CD4-positive, CD25-positive, alpha-beta regulatory T cell (primary cell): ENCODE results near the gene LRMDA. TPM values are rescaled to one million over a fixed set of nuclear protein-coding genes. Genes with fewer than 3 reads are reported as not detected.

Experiments
- ATAC-seq, 2 donors: fragments of 150-1000 bp; cut with Tn5 transposase; one replicate each; pipeline ENCODE4 v1.10.0; 2021; ENCODE audit warnings: low read depth in 2 of 2, moderate number of reproducible peaks in 2 of 2, moderate library complexity in 1 of 2
- DNase-seq, 3 donors: peaks; one replicate each; pipeline versions ENCODE4 v3.0.0 to v3.0.0-alpha.2; 2012 to 2022; ENCODE audit warnings: mixed read lengths in 1 of 3
- H3K27ac ChIP-seq: one replicate; pipeline ENCODE4 v1.7.0; 2013; ENCODE audit warnings: mild to moderate bottlenecking, low read length; ENCODE audit not compliant: insufficient read depth, poor library complexity, severe bottlenecking
- H3K27me3 ChIP-seq: one replicate; pipeline ENCODE4 v1.7.0; 2013; ENCODE audit warnings: low read length; ENCODE audit not compliant: control insufficient read depth, insufficient read depth
- H3K36me3 ChIP-seq: one replicate; pipeline ENCODE4 v1.7.0; 2013; ENCODE audit warnings: mild to moderate bottlenecking, low read length, moderate library complexity; ENCODE audit not compliant: control insufficient read depth, insufficient read depth
- H3K4me1 ChIP-seq: 2 replicates; pipeline ENCODE4 v1.7.0; 2013; ENCODE audit warnings: mild to moderate bottlenecking, low read length; ENCODE audit not compliant: insufficient read depth, control insufficient read depth, poor library complexity, severe bottlenecking
- H3K4me3 ChIP-seq: one replicate; pipeline ENCODE4 v1.7.0; 2013; ENCODE audit warnings: low read depth, mild to moderate bottlenecking, low read length, moderate library complexity
- H3K9me3 ChIP-seq, 2 experiments: 1 replicate in 1 of 2; 2 replicates in 1 of 2; pipeline ENCODE4 v1.7.0; 2013; ENCODE audit warnings: low read length in 2 of 2, mild to moderate bottlenecking in 1 of 2, moderate library complexity in 1 of 2; ENCODE audit not compliant: control insufficient read depth in 2 of 2
- H3K27ac Mint-ChIP-seq, 3 donors: one replicate each; pipeline ENCODE4 v1.8.0; 2020 to 2022; ENCODE audit warnings: mild to moderate bottlenecking in 3 of 3, mixed read lengths in 3 of 3, moderate library complexity in 2 of 3
- H3K27me3 Mint-ChIP-seq: one replicate; pipeline ENCODE4 v1.8.0; 2022; ENCODE audit warnings: mild to moderate bottlenecking, mixed read lengths
- H3K36me3 Mint-ChIP-seq: one replicate; pipeline ENCODE4 v1.8.0; 2020; ENCODE audit warnings: mixed read lengths
- H3K4me1 Mint-ChIP-seq, 4 donors: one replicate each; pipeline ENCODE4 v1.8.0; 2020 to 2022; ENCODE audit warnings: mixed read lengths in 4 of 4, mild to moderate bottlenecking in 1 of 4
- H3K4me3 Mint-ChIP-seq, 4 donors: one replicate each; pipeline ENCODE4 v1.8.0; 2020 to 2022; ENCODE audit warnings: mild to moderate bottlenecking in 4 of 4, mixed read lengths in 4 of 4, moderate library complexity in 3 of 4
- H3K9me3 Mint-ChIP-seq, 7 donors: one replicate each; pipeline ENCODE4 v1.8.0; 2020 to 2022; ENCODE audit warnings: mixed read lengths in 7 of 7, mild to moderate bottlenecking in 3 of 7, moderate library complexity in 2 of 7
- polyA plus RNA-seq, 4 donors: library from polyadenylated mRNA; unstranded; fragments of 300-500 nt; fragmentation: Illumina TruSeq; gene quantifications; one replicate each; pipeline ENCODE4 v1.2.3, GENCODE V29; 2021
- total RNA-seq: library from RNA; stranded (reverse); gene quantifications from one replicate; pipeline ENCODE4 v1.2.3, GENCODE V29; 2022

Gene LRMDA
- total and polyA plus RNA-seq, 5 donors from 2014 or later: 0.10 TPM; not detected in 4

- H3K9me3 Mint-ChIP-seq: peaks cover 0 to 7% (median 2%) of the 10 kb centered on the region in 7 donors
- H3K4me3 Mint-ChIP-seq: no peak overlapping the region
These were observed 604.0 kb downstream of the LRMDA start for GRCh38 chr10:76035206-76036110.

GRCh38 chr10:76036111-76036940, 604.9 kb downstream of the LRMDA start:
- Histone ChIP-seq H3K4me1 (no peaks in the 10 kb centered on the region), H3K27me3 (no peaks in the 10 kb centered on the region), H3K27ac (no peak overlapping the region), H3K9me3 (no peaks in the 10 kb centered on the region), H3K4me3 (no peak overlapping the region), H3K36me3 (no peaks in the 10 kb centered on the region)
- H3K4me3 Mint-ChIP-seq: no peak overlapping the region
- no peaks in the 10 kb centered on the region for H3K27me3 Mint-ChIP-seq
- H3K9me3 Mint-ChIP-seq: peaks cover 0 to 7% (median 2%) of the 10 kb centered on the region in 7 donors
- H3K4me1 Mint-ChIP-seq: peaks cover 0 to 2% (median 0%) of the 10 kb centered on the region in 4 donors
- no peak overlapping the region for H3K27ac Mint-ChIP-seq
- DNase-seq (peak in 2 of 3 donors; percentile 12 to 39), ATAC-seq (peak in 1 of 2 donors; percentile 34)
- H3K36me3 Mint-ChIP-seq: no peaks in the 10 kb centered on the region

More at GRCh38 chr10:76035206-76036110, 604.0 kb downstream of the LRMDA start:
- no peak for ATAC-seq
- H3K4me1 Mint-ChIP-seq: peaks cover 0 to 2% (median 0%) of the 10 kb centered on the region in 4 donors
- H3K27ac ChIP-seq: no peak overlapping the region
- no peaks in the 10 kb centered on the region for H3K27me3 Mint-ChIP-seq
- DNase-seq: no peak
- H3K4me3 ChIP-seq: no peak overlapping the region
- no peaks in the 10 kb centered on the region for H3K9me3 ChIP-seq
- no peaks in the 10 kb centered on the region for H3K27me3 ChIP-seq
- no peaks in the 10 kb centered on the region for H3K36me3 ChIP-seq
- H3K27ac Mint-ChIP-seq: no peak overlapping the region
- no peaks in the 10 kb centered on the region for H3K4me1 ChIP-seq
- no peaks in the 10 kb centered on the region for H3K36me3 Mint-ChIP-seq

- H3K9me3 Mint-ChIP-seq: peaks cover 0 to 7% (median 2%) of the 10 kb centered on the region in 7 donors
- no peaks in the 10 kb centered on the region for H3K4me1 ChIP-seq
- no peak overlapping the region for H3K27ac ChIP-seq
- ATAC-seq (no peak), DNase-seq (no peak)
- no peaks in the 10 kb centered on the region for H3K27me3 ChIP-seq
- no peak overlapping the region for H3K4me3 Mint-ChIP-seq
- H3K27me3 Mint-ChIP-seq: no peaks in the 10 kb centered on the region
- H3K27ac Mint-ChIP-seq: no peak overlapping the region
- H3K36me3 ChIP-seq: no peaks in the 10 kb centered on the region
- peaks cover 0 to 2% (median 0%) of the 10 kb centered on the region in 4 donors for H3K4me1 Mint-ChIP-seq
- no peaks in the 10 kb centered on the region for H3K9me3 ChIP-seq
- no peak overlapping the region for H3K4me3 ChIP-seq
- H3K36me3 Mint-ChIP-seq: no peaks in the 10 kb centered on the region
These were observed 605.5 kb downstream of the LRMDA start for GRCh38 chr10:76036962-76037361.

GRCh38 chr10:76037531-76038155, 606.2 kb downstream of the LRMDA start:
- DNase-seq (no peak), ATAC-seq (no peak)
- no peaks in the 10 kb centered on the region for H3K9me3 ChIP-seq
- H3K27ac Mint-ChIP-seq: no peak overlapping the region
- peaks cover 0 to 7% (median 2%) of the 10 kb centered on the region in 7 donors for H3K9me3 Mint-ChIP-seq
- H3K27me3 Mint-ChIP-seq: no peaks in the 10 kb centered on the region
- H3K4me3 Mint-ChIP-seq: no peak overlapping the region
- H3K36me3 Mint-ChIP-seq: no peaks in the 10 kb centered on the region
- H3K36me3 ChIP-seq: no peaks in the 10 kb centered on the region
- no peak overlapping the region for H3K4me3 ChIP-seq
- H3K27me3 ChIP-seq: no peaks in the 10 kb centered on the region
- H3K27ac ChIP-seq: no peak overlapping the region
- peaks cover 0 to 2% (median 0%) of the 10 kb centered on the region in 4 donors for H3K4me1 Mint-ChIP-seq
- no peaks in the 10 kb centered on the region for H3K4me1 ChIP-seq

- H3K4me1 Mint-ChIP-seq: peaks cover 0 to 2% (median 0%) of the 10 kb centered on the region in 4 donors
- Histone ChIP-seq H3K27ac (no peak overlapping the region), H3K36me3 (no peaks in the 10 kb centered on the region), H3K9me3 (no peaks in the 10 kb centered on the region), H3K4me3 (no peak overlapping the region), H3K27me3 (no peaks in the 10 kb centered on the region), H3K4me1 (no peaks in the 10 kb centered on the region)
- ATAC-seq (no peak), DNase-seq (no peak)
- peaks cover 0 to 7% (median 2%) of the 10 kb centered on the region in 7 donors for H3K9me3 Mint-ChIP-seq
- H3K36me3 Mint-ChIP-seq: no peaks in the 10 kb centered on the region
- no peak overlapping the region for H3K27ac Mint-ChIP-seq
- no peaks in the 10 kb centered on the region for H3K27me3 Mint-ChIP-seq
- H3K4me3 Mint-ChIP-seq: no peak overlapping the region
These were observed 607.3 kb downstream of the LRMDA start for GRCh38 chr10:76038696-76039095.

GRCh38 chr10:76040107-76040829, 608.8 kb downstream of the LRMDA start:
- H3K36me3 ChIP-seq: no peaks in the 10 kb centered on the region
- no peak overlapping the region for H3K4me3 ChIP-seq
- H3K4me3 Mint-ChIP-seq: no peak overlapping the region
- H3K27ac ChIP-seq: no peak overlapping the region
- no peaks in the 10 kb centered on the region for H3K36me3 Mint-ChIP-seq
- no peak for ATAC-seq
- no peaks in the 10 kb centered on the region for H3K4me1 ChIP-seq
- no peaks in the 10 kb centered on the region for H3K9me3 ChIP-seq
- H3K27me3 Mint-ChIP-seq: no peaks in the 10 kb centered on the region
- H3K27me3 ChIP-seq: no peaks in the 10 kb centered on the region
- peaks cover 0 to 2% (median 0%) of the 10 kb centered on the region in 4 donors for H3K4me1 Mint-ChIP-seq
- H3K9me3 Mint-ChIP-seq: peaks cover 0 to 9% (median 1%) of the 10 kb centered on the region in 7 donors
- no peak for DNase-seq
- H3K27ac Mint-ChIP-seq: no peak overlapping the region

- Mint-ChIP-seq H3K36me3 (no peaks in the 10 kb centered on the region), H3K4me1 (peaks cover 0 to 2% (median 0%) of the 10 kb centered on the region in 4 donors), H3K27ac (no peak overlapping the region), H3K9me3 (peaks cover 0 to 9% (median 0%) of the 10 kb centered on the region in 7 donors), H3K4me3 (no peak overlapping the region), H3K27me3 (no peaks in the 10 kb centered on the region)
- H3K27ac ChIP-seq: no peak overlapping the region
- no peaks in the 10 kb centered on the region for H3K9me3 ChIP-seq
- no peak overlapping the region for H3K4me3 ChIP-seq
- no peak for ATAC-seq
- DNase-seq: no peak
- no peaks in the 10 kb centered on the region for H3K36me3 ChIP-seq
- no peaks in the 10 kb centered on the region for H3K4me1 ChIP-seq
- H3K27me3 ChIP-seq: no peaks in the 10 kb centered on the region
These were observed 609.4 kb downstream of the LRMDA start for GRCh38 chr10:76040830-76041220.
